Lower leg skin (tissue), 3 donors: ENCODE measurements around the gene CAPN1.

ENCODE experiments used
- POLR2A ChIP-seq, 2 donors: fragments of 450-650 bp; IDR thresholded peaks; one replicate each; pipeline ENCODE4 v1.6.1; 2016 to 2017; ENCODE audit warnings: antibody characterized with exemption in 2 of 2, mild to moderate bottlenecking in 1 of 2, moderate library complexity in 1 of 2
- TF ChIP-seq, protein P1 (sequence below), 3 donors: fragments of 450-650 bp; IDR thresholded peaks; one replicate each; pipeline ENCODE4 v1.5.1; 2016; ENCODE audit warnings: antibody characterized with exemption in 3 of 3, mild to moderate bottlenecking in 3 of 3, moderate library complexity in 2 of 3

- TF ChIP-seq, protein P1, sequence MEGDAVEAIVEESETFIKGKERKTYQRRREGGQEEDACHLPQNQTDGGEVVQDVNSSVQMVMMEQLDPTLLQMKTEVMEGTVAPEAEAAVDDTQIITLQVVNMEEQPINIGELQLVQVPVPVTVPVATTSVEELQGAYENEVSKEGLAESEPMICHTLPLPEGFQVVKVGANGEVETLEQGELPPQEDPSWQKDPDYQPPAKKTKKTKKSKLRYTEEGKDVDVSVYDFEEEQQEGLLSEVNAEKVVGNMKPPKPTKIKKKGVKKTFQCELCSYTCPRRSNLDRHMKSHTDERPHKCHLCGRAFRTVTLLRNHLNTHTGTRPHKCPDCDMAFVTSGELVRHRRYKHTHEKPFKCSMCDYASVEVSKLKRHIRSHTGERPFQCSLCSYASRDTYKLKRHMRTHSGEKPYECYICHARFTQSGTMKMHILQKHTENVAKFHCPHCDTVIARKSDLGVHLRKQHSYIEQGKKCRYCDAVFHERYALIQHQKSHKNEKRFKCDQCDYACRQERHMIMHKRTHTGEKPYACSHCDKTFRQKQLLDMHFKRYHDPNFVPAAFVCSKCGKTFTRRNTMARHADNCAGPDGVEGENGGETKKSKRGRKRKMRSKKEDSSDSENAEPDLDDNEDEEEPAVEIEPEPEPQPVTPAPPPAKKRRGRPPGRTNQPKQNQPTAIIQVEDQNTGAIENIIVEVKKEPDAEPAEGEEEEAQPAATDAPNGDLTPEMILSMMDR (IDR thresholded peaks at IDR 0.05), result no peak
- TF ChIP-seq POLR2A (IDR thresholded peaks at IDR 0.05), result no peak
These were observed 3.4 kb downstream of the CAPN1 start for GRCh38 chr11:65185171-65185570.
